ENCODE results near the gene MSGN1. TPM values are rescaled to one million over a fixed set of nuclear protein-coding genes. Genes with fewer than 3 reads are reported as not detected.

Gene MSGN1, protein sequence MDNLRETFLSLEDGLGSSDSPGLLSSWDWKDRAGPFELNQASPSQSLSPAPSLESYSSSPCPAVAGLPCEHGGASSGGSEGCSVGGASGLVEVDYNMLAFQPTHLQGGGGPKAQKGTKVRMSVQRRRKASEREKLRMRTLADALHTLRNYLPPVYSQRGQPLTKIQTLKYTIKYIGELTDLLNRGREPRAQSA
- total RNA-seq = not detected in 2 replicates

GRCh38 chr2:17816396-17817245 lies at the start of gene MSGN1:
Gene MSGN1 (plus strand): TSS chr2:17816460. CDS start chr2:17816519, 59 bp downstream.

Other genes with a start within 250 kb of the MSGN1 start
- 21.7 and 25.3 TPM in 2 replicates for gene SMC6, start 62.6 kb upstream of the MSGN1 start, total RNA-seq
- 12.7 and 17.6 TPM in 2 replicates for gene GEN1, start 62.3 kb upstream of the MSGN1 start, total RNA-seq
- gene KCNS3, start 62.2 kb downstream of the MSGN1 start, total RNA-seq = 1.1 and 4.8 TPM in 2 replicates

Data from mammary microvascular endothelial cell (primary cell).